Vagina (tissue), 2 donors: ENCODE measurements around the gene C16orf46. TPM values are rescaled to one million over a fixed set of nuclear protein-coding genes. Genes with fewer than 3 reads are reported as not detected.

ENCODE experiments used
- DNase-seq, 2 donors: peaks; one replicate each; pipeline ENCODE4 v3.0.0-alpha.2; 2017; ENCODE audit errors: extremely low spot score in 2 of 2
- H3K27ac ChIP-seq: fragments of 200-600 bp; sonication (generic); one replicate; pipeline ENCODE4 v1.5.1; 2019
- H3K27me3 ChIP-seq: fragments of 200-600 bp; sonication (generic); one replicate; pipeline ENCODE4 v1.5.1; 2019
- H3K36me3 ChIP-seq, 2 donors: fragments of 200-600 bp; sonication (generic); one replicate each; pipeline ENCODE4 v1.5.1; 2017 to 2019
- H3K4me1 ChIP-seq: fragments of 200-600 bp; sonication (generic); one replicate; pipeline ENCODE4 v1.5.1; 2019
- H3K4me3 ChIP-seq, 2 donors: fragments of 200-600 bp; sonication (generic); 1 replicate in 1 of 2; 2 replicates in 1 of 2; pipeline ENCODE4 v1.5.1; 2016 to 2019
- H3K9me3 ChIP-seq: fragments of 200-600 bp; sonication (generic); one replicate; pipeline ENCODE4 v1.5.1; 2019
- CTCF ChIP-seq, 3 experiments: fragments of 450-650 bp in 2 of 3; fragments of 200-600 bp in 1 of 3; sonication (generic) in 1 of 3; IDR thresholded peaks; one replicate each; pipeline ENCODE4 v1.5.1; 2017 to 2019; ENCODE audit warnings: antibody characterized with exemption in 3 of 3, mild to moderate bottlenecking in 2 of 3, moderate library complexity in 2 of 3
- POLR2A ChIP-seq, 2 donors: fragments of 450-650 bp; IDR thresholded peaks; one replicate each; pipeline ENCODE4 v1.6.1; 2017; ENCODE audit warnings: antibody characterized with exemption in 2 of 2, mild to moderate bottlenecking in 2 of 2, moderate library complexity in 2 of 2
- POLR2AphosphoS5 ChIP-seq, 2 donors: sonication (generic); formaldehyde crosslinking; IDR thresholded peaks; one replicate each; pipeline ENCODE4 v1.9.0; 2017; ENCODE audit warnings: antibody characterized with exemption in 2 of 2, mild to moderate bottlenecking in 2 of 2, low read depth in 1 of 2; ENCODE audit not compliant: insufficient read depth in 1 of 2
- intact Hi-C: fragments of 100-400 bp; cut with DNase I; formaldehyde crosslinking; loops from one replicate; pipeline ENCODE4 v1.15.1; 2023
- total RNA-seq: library from RNA; depleted of rRNA; stranded (reverse); fragments of >200 nt; gene quantifications from one replicate; pipeline ENCODE4 v1.2.3, GENCODE V29; 2016

Gene C16orf46
- total RNA-seq, 1 donor from 2014 or later: 1.2 TPM

- H3K27ac ChIP-seq: no peak overlapping the region
- no peaks in the 10 kb centered on the region for H3K27me3 ChIP-seq
- DNase-seq: no peak
- H3K4me3 ChIP-seq: no peak overlapping the region
- intact Hi-C loops: no loop called here
- H3K9me3 ChIP-seq: no peaks in the 10 kb centered on the region
- TF ChIP-seq POLR2A (IDR thresholded peaks at IDR 0.05): no peak
- no peak for TF ChIP-seq CTCF (IDR thresholded peaks at IDR 0.05)
- TF ChIP-seq POLR2AphosphoS5 (IDR thresholded peaks at IDR 0.05; ENCODE audit: insufficient read depth in 1 of 2, low read depth in 1 of 2): no peak
- H3K36me3 ChIP-seq: no peaks in the 10 kb centered on the region
- no peaks in the 10 kb centered on the region for H3K4me1 ChIP-seq
These were observed 16.3 kb downstream of the C16orf46 start for GRCh38 chr16:81060576-81061306.

GRCh38 chr16:81053761-81054160 is 23.3 kb downstream of the C16orf46 start:
- TF ChIP-seq CTCF (IDR thresholded peaks at IDR 0.05): no peak
- no peak for TF ChIP-seq POLR2A (IDR thresholded peaks at IDR 0.05)
- TF ChIP-seq POLR2AphosphoS5 (IDR thresholded peaks at IDR 0.05; ENCODE audit: insufficient read depth in 1 of 2, low read depth in 1 of 2): no peak
- intact Hi-C loops: no loop called here
- H3K4me3 ChIP-seq: no peak overlapping the region

GRCh38 chr16:81042821-81043220 is 34.2 kb downstream of the C16orf46 start:
- Histone ChIP-seq H3K9me3 (no peaks in the 10 kb centered on the region), H3K4me3 (no peak overlapping the region), H3K27ac (no peak overlapping the region), H3K4me1 (peaks cover 12% of the 10 kb centered on the region), H3K27me3 (no peaks in the 10 kb centered on the region), H3K36me3 (peaks cover 0 to 50% of the 10 kb centered on the region in 2 donors)
- intact Hi-C loops: no loop called here
- no peak for DNase-seq
- TF ChIP-seq POLR2AphosphoS5 (IDR thresholded peaks at IDR 0.05; ENCODE audit: insufficient read depth in 1 of 2, low read depth in 1 of 2): no peak
- no peak for TF ChIP-seq CTCF (IDR thresholded peaks at IDR 0.05)
- TF ChIP-seq POLR2A (IDR thresholded peaks at IDR 0.05): no peak

More at GRCh38 chr16:81053761-81054160, 23.3 kb downstream of the C16orf46 start:
- H3K36me3 ChIP-seq: no peaks in the 10 kb centered on the region
- no peak overlapping the region for H3K27ac ChIP-seq
- H3K4me1 ChIP-seq: no peaks in the 10 kb centered on the region
- no peak for DNase-seq
- no peaks in the 10 kb centered on the region for H3K9me3 ChIP-seq
- H3K27me3 ChIP-seq: no peaks in the 10 kb centered on the region

GRCh38 chr16:81041696-81042095 is 35.3 kb downstream of the C16orf46 start:
- intact Hi-C loops: no loop called here
- Histone ChIP-seq H3K36me3 (peaks cover 0 to 50% of the 10 kb centered on the region in 2 donors), H3K27me3 (no peaks in the 10 kb centered on the region), H3K9me3 (no peaks in the 10 kb centered on the region), H3K4me1 (peaks cover 23% of the 10 kb centered on the region), H3K27ac (no peak overlapping the region), H3K4me3 (no peak overlapping the region)
- DNase-seq: no peak
- TF ChIP-seq POLR2AphosphoS5 (IDR thresholded peaks at IDR 0.05; ENCODE audit: insufficient read depth in 1 of 2, low read depth in 1 of 2) (no peak), CTCF (IDR thresholded peaks at IDR 0.05) (no peak), POLR2A (IDR thresholded peaks at IDR 0.05) (no peak)

GRCh38 chr16:81040842-81041241 is 36.2 kb downstream of the C16orf46 start:
- Histone ChIP-seq H3K4me3 (no peak overlapping the region), H3K9me3 (no peaks in the 10 kb centered on the region), H3K36me3 (peaks cover 0 to 48% of the 10 kb centered on the region in 2 donors), H3K27ac (no peak overlapping the region), H3K4me1 (peaks cover 27% of the 10 kb centered on the region), H3K27me3 (no peaks in the 10 kb centered on the region)
- intact Hi-C loops: no loop called here
- DNase-seq: no peak
- TF ChIP-seq POLR2A (IDR thresholded peaks at IDR 0.05) (no peak), POLR2AphosphoS5 (IDR thresholded peaks at IDR 0.05; ENCODE audit: insufficient read depth in 1 of 2, low read depth in 1 of 2) (no peak), CTCF (IDR thresholded peaks at IDR 0.05) (no peak)
